Measurements from ENCODE around the gene TGM6.

GRCh38 chr20:2373098-2373497 is 7.6 kb upstream of the TGM6 start:
- TF ChIP-seq POLR2A (IDR thresholded peaks at IDR 0.05) (no peak), CTCF (IDR thresholded peaks at IDR 0.05 in 8 of 11, conservative IDR thresholded peaks at IDR 0.05 in 3 of 11) (no peak)

All from spleen (tissue), 7 donors.